NCI-H2107 (cell line): ENCODE measurements around the gene PTCD2.
"Not testable (repeated sequence)": the region's sequence is repeated elsewhere in the genome, so short reads cannot be mapped to it uniquely, and the experiment has no call there.

Experiments
- DNase-seq: peaks from one replicate; lab custom pipeline; 2025; lab: John Stamatoyannopoulos, UW

Gene PTCD2

DNA sequence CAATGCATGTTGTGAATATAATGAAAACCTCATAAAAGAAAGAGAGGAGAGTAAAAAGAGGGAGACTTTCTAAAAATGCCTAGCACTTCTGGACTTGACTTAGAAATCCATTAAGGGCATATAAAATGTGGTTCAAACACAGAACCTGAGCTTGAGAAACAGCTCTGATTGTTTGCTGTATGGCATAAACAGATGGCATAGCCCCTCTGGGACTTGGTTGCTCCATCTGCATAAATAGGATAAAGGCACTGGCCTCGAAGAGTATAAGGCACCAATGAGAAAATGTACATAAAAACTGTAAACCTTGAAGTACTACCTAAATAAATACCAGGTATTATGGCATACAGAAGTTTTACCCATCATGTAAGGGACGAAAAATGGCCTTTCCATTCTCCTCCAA lies 23.9 kb upstream of the PTCD2 start:
- no peak for DNase-seq

DNA sequence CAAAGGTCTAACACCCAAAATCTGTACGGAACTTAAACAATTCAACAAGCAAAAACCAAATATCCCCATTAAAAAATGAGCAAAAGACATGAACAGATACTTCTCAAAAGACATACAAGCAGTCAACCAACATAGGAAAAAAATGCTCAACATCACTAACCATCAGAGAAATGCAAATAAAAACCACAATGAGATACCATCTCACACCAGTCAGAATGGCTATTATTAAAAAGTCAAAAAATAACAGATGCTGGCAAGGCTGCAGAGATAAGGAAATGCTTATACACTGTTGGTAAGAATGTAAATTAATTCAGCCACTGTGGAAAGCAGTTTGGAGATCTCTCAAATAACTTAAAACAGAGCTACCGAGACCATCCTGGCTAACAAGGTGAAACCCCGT lies 22.0 kb upstream of the PTCD2 start:
- not testable (repeated sequence) for DNase-seq

- DNase-seq = no peak
Observed at GRCh38 chr5:72298711-72299110, 21.5 kb upstream of the PTCD2 start.

DNA sequence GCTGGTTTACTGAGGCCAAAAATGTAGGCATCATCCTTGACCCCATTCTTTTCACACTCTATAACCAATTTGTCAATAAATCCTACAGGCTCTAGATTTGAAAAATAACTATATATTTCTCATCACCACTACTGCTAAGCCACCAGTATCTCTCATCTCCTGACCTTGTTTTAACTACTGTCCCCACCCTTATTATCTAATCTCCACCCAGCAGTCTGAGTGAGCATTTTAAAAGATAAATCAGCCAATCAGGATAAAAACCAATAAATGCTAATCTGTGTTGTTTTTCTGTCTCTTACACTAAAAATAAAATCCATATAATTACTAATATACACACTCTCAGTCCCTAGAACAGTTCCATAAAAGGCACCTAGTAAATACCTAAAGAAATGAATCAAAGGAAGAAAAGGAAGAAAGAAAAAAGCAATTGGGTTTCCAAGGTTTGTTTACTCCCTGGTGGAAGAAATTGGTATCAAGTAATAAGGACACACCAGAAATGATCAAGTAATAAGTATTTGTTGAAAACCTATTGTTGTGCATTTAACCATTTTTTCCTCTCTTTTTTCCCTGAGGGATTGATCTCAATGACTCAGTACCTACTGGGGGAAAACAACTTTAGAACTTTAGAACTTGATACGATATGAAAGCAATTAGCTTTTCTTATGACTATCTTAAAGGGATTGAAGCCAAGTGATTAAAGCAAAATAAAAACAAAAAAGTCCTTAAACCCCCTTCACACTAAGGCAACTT lies 19.4 kb upstream of the PTCD2 start:
- DNase-seq = no peak

DNA sequence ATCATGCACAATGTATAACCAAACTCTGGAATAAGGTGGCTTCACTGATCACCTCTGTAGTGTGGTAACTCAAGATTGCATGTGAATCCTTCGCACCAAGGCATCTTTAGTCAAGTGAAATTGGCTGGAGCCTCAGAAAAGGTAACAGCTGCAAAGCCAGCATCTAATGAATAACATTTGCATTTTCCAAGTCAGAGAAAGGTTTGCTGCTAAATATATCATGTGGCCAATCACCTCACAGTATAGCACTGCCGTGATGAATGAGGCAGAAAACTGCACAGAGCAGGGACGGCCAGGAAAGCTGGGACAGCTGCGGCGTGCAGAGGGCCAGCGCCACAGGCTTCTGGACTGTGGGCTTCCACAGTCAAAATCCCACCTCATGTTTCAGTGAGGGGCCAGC lies 18.6 kb upstream of the PTCD2 start:
- DNase-seq = no peak

DNA sequence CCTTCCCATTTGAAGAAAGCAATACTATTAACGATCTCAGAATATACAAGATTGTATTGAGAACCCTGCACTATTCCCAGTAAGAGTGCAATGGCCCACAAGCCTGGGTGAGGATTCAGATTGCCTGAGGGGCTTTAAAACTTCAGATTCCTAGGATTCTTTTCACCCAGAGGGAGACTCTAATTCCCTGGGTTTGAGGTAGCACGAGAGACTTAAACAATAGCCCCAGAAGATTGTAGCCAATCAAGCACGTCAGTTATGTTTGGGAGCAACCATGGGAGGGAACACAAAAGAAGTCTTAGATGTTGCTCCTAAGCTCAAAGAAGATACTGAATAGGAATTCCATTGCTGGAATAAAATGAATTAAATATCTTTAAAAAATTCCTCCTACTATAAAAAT lies 18.0 kb upstream of the PTCD2 start:
- DNase-seq = no peak

DNA sequence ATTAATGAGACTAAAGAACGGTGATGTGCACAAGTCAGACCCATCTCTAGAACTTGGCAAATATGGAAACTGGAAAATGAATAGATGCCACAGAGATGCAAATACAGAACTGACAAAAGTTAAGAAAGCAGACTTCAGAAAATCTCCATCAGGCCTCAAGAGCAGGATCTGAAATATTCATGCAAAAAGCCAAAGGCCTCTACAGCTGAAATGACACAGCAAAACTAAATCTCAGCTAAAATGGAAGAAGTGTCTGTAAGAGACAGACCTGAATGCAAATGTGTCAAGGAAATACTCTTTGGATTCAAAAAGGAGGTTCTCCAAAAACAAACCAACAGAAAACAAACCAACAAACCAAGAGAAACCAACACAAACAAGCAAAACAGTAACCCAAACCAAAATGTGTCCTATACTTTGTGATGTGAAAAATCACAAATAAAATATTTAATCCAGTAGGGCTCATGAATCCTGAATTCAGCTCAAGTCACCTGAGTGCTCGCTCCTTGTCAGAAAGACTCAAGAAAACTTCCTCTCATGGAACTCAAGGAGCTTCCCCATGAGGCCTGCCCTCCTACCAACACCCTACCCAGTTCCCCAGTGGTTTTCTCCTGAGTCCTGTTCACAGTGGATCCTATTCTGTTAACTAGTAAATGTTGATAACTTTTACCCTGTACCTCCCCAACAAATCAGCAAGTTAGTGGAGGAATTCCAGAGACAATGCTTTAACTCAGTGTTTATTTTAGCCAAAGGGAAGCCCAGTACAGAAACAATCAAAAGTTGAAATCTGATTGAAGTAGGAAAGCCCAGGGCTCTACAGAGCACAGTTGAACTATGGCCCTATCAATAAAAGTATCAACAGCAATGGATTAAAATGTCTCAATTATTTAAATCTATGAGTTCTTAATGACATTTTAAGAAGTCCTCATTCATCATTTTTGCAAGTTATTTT lies 14.7 kb upstream of the PTCD2 start:
- DNase-seq = no peak

GRCh38 chr5:72307573-72307967 lies 12.6 kb upstream of the PTCD2 start:
- no peak for DNase-seq

DNA sequence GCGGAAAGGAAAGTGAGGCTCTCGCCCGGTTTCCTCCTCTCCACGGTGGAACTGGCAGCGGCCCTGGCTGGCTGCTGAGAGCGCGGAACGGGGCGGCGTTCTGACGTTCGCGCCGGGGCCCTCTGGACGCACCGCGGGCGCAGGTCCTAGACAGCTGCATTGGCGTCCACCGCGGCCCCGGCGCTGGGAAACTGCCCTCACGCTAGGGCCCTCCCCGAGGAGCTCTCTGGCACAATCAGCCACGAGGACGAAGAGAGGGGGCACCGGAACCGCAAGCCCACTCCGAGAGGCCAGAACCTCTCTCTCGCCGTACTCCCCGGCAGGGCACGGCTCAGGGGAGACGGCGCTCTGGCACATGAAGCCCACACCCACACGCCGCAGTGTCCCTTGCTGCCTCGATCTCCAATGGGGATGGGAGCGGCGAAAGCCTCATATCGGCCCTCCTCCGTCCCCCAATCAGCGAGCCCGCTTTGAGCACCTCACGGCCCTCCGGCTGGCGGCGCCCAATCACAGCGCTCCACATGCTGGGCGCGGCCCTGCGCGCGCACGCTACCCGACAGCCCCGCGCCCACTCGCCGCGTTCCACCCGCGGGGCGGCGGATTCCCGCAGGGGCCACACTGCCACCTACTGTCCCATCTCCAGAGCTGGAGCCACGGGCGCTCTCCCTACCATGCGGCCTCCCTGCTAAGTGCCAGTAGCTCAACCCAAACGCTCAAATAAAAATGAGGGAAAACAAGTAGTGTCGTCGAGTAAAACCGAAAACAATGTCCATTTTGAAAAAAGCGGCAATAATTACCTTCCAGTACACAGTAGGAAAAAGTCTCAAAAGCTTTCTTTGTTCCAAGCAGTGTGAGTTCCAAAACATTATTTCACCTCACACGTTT lies 12.0 kb upstream of the PTCD2 start:
- peak; percentile 78 for DNase-seq

- no peak for DNase-seq
Observed at GRCh38 chr5:72308853-72309191, 11.4 kb upstream of the PTCD2 start.

DNA sequence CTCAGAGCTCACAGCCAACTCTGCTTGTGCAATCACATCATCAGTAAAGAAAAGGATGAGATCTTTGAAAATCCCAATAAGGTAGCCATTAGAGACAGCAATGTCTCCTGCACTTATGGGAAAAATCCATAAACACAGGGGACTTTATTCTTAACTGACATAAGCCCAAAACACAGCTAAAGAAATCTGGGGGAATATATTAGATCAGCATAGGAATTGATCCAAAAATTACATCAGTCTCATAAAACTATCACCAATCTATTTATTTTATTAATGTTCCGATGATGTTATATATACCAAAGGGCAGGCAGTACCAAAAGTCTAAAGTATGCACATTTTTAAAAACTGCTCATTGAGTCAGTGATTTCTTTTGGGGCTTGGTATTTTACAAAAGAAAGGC lies 7.0 kb upstream of the PTCD2 start:
- DNase-seq = no peak

DNA sequence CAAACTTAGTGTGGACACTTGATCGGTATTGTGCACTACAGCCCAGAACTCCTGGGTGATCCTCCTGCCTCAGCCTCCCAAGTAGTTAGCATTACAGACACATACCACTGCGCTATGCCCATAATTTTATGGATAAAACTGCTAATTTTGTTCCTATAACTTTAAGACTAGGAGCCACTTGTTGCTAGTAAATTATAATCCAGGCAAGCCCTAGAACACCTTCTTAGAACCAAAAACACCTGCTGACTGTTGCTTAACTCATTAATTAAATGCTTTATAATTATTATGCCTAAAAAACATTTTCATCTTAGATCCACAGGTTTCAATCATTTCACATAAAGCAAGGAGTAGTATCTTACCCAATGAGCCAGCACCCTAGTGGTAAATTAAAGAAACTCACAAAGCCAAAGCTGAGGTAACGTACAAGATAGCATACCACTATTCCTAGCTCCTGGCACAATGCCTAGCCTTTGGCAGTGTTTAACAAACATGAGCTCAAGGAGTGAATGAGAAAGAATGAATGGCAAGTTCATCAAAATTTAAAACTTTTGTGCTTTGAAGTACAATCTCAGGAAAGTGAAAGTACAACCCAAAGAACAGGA lies 5.5 kb upstream of the PTCD2 start:
- DNase-seq = no peak

DNA sequence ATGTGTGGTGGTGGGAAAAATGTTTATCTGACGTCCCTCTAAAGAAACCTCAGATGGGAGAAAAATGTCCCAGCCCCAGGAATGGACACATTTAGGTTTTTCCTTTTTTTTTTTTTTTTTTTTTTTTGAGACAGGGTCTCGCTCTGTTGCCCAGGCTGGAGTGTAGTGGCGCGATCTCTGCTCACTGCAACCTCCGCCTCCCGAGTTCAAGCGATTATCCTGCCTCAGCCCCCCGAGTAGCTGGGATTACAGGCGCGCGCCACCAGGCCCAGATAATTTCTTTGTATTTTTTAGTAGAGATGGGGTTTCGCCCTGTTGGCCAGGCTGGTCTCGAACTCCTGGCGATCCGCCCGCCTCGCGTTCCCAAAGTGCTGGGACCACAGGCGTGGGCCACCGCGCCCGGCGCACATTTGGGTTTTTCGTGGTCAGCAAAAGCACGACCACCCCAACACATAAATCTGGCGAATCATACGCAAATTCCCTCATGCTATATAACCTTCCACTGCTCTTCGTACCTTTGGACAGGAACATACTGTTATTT lies 668 bp upstream of the PTCD2 start:
- not testable (repeated sequence) for DNase-seq

DNA sequence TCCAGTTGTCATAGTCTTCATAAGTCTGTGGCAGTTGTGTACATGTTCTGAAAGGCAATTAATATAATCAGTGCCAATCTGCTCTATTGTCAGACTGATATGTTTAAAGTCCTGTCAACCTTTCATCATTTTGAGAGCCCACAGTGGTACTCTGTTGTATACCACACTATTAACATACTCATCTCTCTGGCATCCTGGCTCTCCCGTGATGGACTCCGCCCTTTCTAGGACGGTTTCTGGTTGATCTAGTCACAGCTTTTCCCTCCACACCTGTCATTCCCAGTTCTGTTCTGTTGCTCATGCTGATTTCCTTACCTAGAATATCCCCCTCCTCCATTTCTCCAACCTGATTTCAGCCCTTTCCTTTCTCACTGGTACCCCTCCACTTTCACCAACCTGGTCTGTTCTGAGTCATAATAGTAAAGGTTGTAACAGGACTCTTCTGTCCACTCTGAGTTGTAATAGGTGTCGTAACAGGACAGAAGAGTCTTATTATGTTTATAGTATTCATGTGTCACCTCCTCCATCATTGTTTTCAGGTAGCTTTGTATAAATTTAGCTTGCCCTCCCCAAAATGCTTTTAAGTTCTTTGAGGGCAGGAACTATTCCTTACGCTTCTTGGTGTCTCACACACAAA lies 4.1 kb downstream of the PTCD2 start:
- DNase-seq = no peak

- DNase-seq = no peak
Observed at GRCh38 chr5:72325566-72326305, 5.6 kb downstream of the PTCD2 start.

DNA sequence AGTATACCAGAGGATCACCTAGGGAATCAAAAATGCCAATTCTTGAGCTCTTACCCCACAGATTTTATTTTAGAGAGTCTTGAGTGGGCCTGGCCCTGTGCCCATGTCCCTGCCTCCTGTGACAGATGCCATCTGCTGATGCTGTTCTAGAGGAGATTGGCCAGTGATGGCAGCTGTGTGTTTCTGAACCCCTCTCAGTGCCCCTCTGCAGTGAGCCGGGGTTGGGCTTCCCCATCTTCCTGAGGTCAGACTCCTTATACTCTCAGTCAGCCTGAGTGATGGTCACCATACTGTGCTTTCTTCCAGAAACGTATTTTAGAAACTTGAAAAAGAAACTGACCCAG lies 6.1 kb downstream of the PTCD2 start:
- DNase-seq = no peak

DNA sequence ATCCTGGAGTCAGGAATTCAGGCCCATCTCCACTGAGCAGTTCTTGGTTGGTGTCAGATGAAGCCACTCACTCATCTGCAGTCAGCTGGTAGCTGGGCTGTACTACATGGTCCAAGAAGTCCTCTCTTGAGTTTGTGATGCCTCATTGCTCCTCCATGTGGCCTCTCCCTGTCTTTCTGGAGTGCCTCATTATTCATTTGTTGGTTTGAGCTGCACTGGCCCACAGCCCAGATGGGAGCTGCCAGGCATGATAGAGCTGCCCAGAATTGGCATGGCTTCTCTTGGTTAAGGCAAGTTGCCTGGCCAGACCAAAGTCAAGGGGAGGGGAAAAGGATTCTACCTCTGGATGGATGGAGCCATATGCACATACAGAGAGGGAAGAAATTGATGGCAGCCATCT lies 8.0 kb downstream of the PTCD2 start:
- DNase-seq = peak; percentile 28

DNA sequence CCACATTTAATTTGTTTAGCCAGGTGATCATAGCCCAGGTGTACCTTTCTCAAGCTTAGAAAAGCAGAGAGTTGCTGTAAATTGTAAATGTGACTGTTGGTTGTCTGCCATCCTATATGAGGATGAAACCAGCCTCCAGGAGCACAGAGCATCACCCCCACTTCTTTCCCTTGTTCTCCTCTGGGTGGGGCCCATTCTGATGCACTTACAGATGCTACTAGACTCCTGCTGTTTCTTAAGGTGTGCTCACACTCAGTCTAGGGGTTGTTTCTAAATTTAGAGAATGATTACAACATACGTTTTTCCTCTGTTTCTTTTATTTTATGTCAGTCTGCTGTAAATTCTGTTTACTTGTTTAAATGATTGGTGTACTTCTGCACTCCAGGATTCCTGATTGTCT lies 10.5 kb downstream of the PTCD2 start:
- no peak for DNase-seq

- DNase-seq = no peak
Observed at GRCh38 chr5:72337159-72337558, 17.0 kb downstream of the PTCD2 start.

DNA sequence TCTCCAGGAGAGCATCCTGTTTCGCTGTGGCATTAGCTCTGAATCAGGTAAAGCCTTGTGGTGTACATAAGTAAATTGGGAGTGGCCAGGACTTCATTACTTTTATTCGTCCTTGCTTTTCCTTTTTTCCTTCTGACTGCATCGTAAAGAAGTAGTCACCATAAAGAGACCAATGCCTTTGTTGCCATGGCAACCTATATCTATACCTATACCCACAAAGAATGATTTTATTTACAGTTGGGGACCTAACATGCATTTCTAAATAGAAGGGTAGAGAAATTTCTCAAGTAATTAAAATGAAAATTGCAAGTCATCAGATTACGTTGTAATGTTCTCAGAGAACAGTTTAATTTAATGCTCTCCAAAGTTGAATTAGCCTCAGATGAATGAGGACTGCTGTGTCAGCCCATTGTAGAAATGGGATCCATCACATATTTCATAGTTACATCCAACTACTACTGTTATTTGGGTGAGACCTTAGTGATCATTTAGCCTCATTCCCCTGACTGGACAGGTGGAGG lies 18.6 kb downstream of the PTCD2 start:
- DNase-seq = no peak
